K562 (cell line): ENCODE data around the gene SERPINH1. TPM values are rescaled to one million over a fixed set of nuclear protein-coding genes. Genes with fewer than 3 reads are reported as not detected.

Experiments
- ATAC-seq: fragments of 200-7000 bp; cut with Tn5 transposase; 3 replicates; pipeline ENCODE4 v1.9.1; 2020; ENCODE audit warnings: moderate library complexity
- BruUV-seq: library from RNA; stranded (reverse); fragments of 400-500 nt; replicated peaks from 2 replicates; lab custom pipeline; 2021; lab: Mats Ljungman, UMichigan
- CTCF ChIA-PET: fragments of 300-600 bp; formaldehyde crosslinking; extraction: SDS; loops from one replicate; lab custom pipeline; 2021; ENCODE audit warnings: low intra/inter-chr PET ratio; lab: Yijun Ruan, JAX
- POLR2A ChIA-PET: fragments of 300-600, 350-650 bp; sonication (Branson Sonifier 250); formaldehyde crosslinking; extraction: SDS; loops from one replicate; lab custom pipeline; 2021; ENCODE audit warnings: antibody characterized with exemption, inconsistent platforms; lab: Yijun Ruan, JAX
- DNase-seq, 4 experiments: peaks; one replicate each; pipeline versions ENCODE4 v3.0.0 to v3.0.0-alpha.2; 2011 to 2018; ENCODE audit warnings: low spot score in 3 of 4, mixed read lengths in 3 of 4; ENCODE audit errors: extremely low read depth in 1 of 4
- FAIRE-seq: peaks from 2 replicates; lab custom pipeline; 2011; peaks lifted over from hg19 to GRCh38; lab: Jason Lieb, UNC
- H2AFZ ChIP-seq: 2 replicates; pipeline ENCODE4 v1.6.0; 2011; ENCODE audit warnings: low read depth, low read length, control low read depth, inconsistent platforms
- H3K27ac ChIP-seq: fragments of 200-600 bp; 3 replicates; pipeline ENCODE4 v1.8.0; 2011; ENCODE audit warnings: low read depth, mild to moderate bottlenecking, control low read depth, inconsistent platforms, low read length, moderate library complexity, mixed read lengths; ENCODE audit errors: extremely low read depth
- H3K27me3 ChIP-seq, 2 experiments: fragments of 300-600 bp in 1 of 2; 2 replicates in 1 of 2; 3 replicates in 1 of 2; pipeline versions ENCODE4 v1.6.0 to v1.8.0; 2011; ENCODE audit warnings: inconsistent platforms in 2 of 2, low read length in 2 of 2, mild to moderate bottlenecking in 1 of 2, mixed read lengths in 1 of 2, moderate library complexity in 1 of 2; ENCODE audit not compliant: control insufficient read depth in 2 of 2, insufficient read depth in 2 of 2
- H3K36me3 ChIP-seq: fragments of 300-600 bp; 3 replicates; pipeline ENCODE4 v1.8.0; 2011; ENCODE audit warnings: mild to moderate bottlenecking, low read length, inconsistent platforms; ENCODE audit not compliant: control insufficient read depth, insufficient read depth
- H3K4me1 ChIP-seq, 2 experiments: fragments of 200-600 bp in 1 of 2; replicated peaks in 1 of 2; 2 replicates in 1 of 2; 3 replicates in 1 of 2; pipeline versions ENCODE4 v1.5.1 to v1.8.0; 2011; ENCODE audit warnings: inconsistent platforms in 2 of 2, low read length in 2 of 2, mild to moderate bottlenecking in 1 of 2, mixed read lengths in 1 of 2, moderate library complexity in 1 of 2; ENCODE audit not compliant: control insufficient read depth in 2 of 2, insufficient read depth in 2 of 2
- H3K4me2 ChIP-seq: 2 replicates; pipeline ENCODE4 v1.6.1; 2011; ENCODE audit warnings: low read length, control low read depth, inconsistent platforms, mixed read lengths; ENCODE audit not compliant: insufficient read depth
- H3K4me3 ChIP-seq: fragments of 200-600 bp; sonication (generic), shearing (Covaris generic); 2 replicates; pipeline ENCODE4 v1.5.1; 2016; ENCODE audit warnings: control low read depth, inconsistent platforms
- H3K79me2 ChIP-seq: fragments of 200-600 bp; 3 replicates; pipeline ENCODE4 v1.8.0; 2011; ENCODE audit warnings: low read length, inconsistent platforms; ENCODE audit not compliant: control insufficient read depth, insufficient read depth
- H3K9ac ChIP-seq, 2 experiments: 2 replicates each; pipeline versions ENCODE4 v1.6.0 to v1.6.1; 2011; ENCODE audit warnings: low read depth in 2 of 2, low read length in 2 of 2, control low read depth in 1 of 2, inconsistent platforms in 1 of 2, mild to moderate bottlenecking in 1 of 2, mixed read lengths in 1 of 2; ENCODE audit not compliant: insufficient read depth in 1 of 2
- H3K9me1 ChIP-seq: one replicate; pipeline ENCODE4 v1.6.0; 2011; ENCODE audit warnings: inconsistent platforms, mild to moderate bottlenecking, low read length, moderate library complexity; ENCODE audit not compliant: control insufficient read depth, insufficient read depth
- H3K9me3 ChIP-seq: replicated peaks from 2 replicates; pipeline ENCODE4 v1.5.1; 2011; ENCODE audit warnings: low read depth, low read length, inconsistent platforms; ENCODE audit not compliant: control insufficient read depth, insufficient read depth
- H4K20me1 ChIP-seq: replicated peaks from 2 replicates; pipeline ENCODE4 v1.6.1; 2011; ENCODE audit warnings: low read length, inconsistent platforms, mixed read lengths; ENCODE audit not compliant: control insufficient read depth, insufficient read depth
- ATF7 ChIP-seq: fragments of 450-650 bp; IDR thresholded peaks from 2 replicates; pipeline ENCODE4 v1.7.1; 2014; ENCODE audit warnings: mild to moderate bottlenecking, moderate library complexity
- BCOR ChIP-seq: fragments of 450-650 bp; IDR thresholded peaks from 2 replicates; pipeline ENCODE4 v1.6.1; 2016
- DACH1 ChIP-seq: fragments of 450-650 bp; IDR thresholded peaks from 2 replicates; pipeline ENCODE4 v1.6.1; 2018; ENCODE audit not compliant: partially characterized antibody
- DPF2 ChIP-seq: fragments of 450-650 bp; IDR thresholded peaks from 2 replicates; pipeline ENCODE4 v1.6.1; 2016
- ESRRA ChIP-seq: fragments of 450-650 bp; IDR thresholded peaks from 2 replicates; pipeline ENCODE4 v1.6.1; 2014; ENCODE audit warnings: low read depth, mild to moderate bottlenecking, moderate library complexity, borderline replicate concordance
- PTRF ChIP-seq: fragments of 450-650 bp; IDR thresholded peaks from 2 replicates; pipeline ENCODE4 v1.6.1; 2016; ENCODE audit warnings: mild to moderate bottlenecking, missing genetic modification characterization, missing compliant biosample characterization
- TCFL5 ChIP-seq: fragments of 250-450 bp; sonication (Bioruptor Pico); conservative IDR thresholded peaks from 2 replicates; pipeline ENCODE4 v1.6.1; 2021; ENCODE audit warnings: mild to moderate bottlenecking, moderate library complexity, matching md5 sums
- ZBTB9 ChIP-seq: fragments of 450-650 bp; formaldehyde crosslinking; IDR thresholded peaks from 2 replicates; pipeline ENCODE4 v1.4.0; 2020; ENCODE audit warnings: mild to moderate bottlenecking, moderate library complexity
- ZNF311 ChIP-seq: fragments of 250-450 bp; sonication (Bioruptor Pico); IDR thresholded peaks from 2 replicates; pipeline ENCODE4 v1.4.0; 2020; ENCODE audit warnings: mild to moderate bottlenecking, moderate library complexity
- ZNF407 ChIP-seq: fragments of 450-650 bp; IDR thresholded peaks from 2 replicates; pipeline ENCODE4 v1.6.1; 2016; ENCODE audit warnings: low read depth
- WGBS: fragments of 100-300 bp; shearing (Covaris generic); methylation state at CpG from one replicate; pipeline ENCODE4 v1.1.6; 2016; ENCODE audit warnings: low coverage, mixed read lengths; ENCODE audit not compliant: insufficient coverage; ENCODE audit errors: missing lambda C conversion rate; 5-methylcytosine and 5-hydroxymethylcytosine counted together
- in situ Hi-C: fragments of 300-500 bp; cut with MboI; formaldehyde crosslinking; loops from 4 replicates; pipeline ENCODE4 v1.15.0; 2018; ENCODE audit warnings: inconsistent platforms, mixed read lengths
- intact Hi-C: fragments of 100-400 bp; cut with micrococcal nuclease; formaldehyde crosslinking; loops from 2 replicates; pipeline ENCODE4 v1.14.2; 2022
- polyA plus RNA-seq, 8 experiments: library from polyadenylated mRNA; depleted of rRNA in 4 of 8; stranded (reverse) in 5 of 8; unstranded in 3 of 8; fragments of >200 nt; fragmentation: Nextera tagmentation in 2 of 8; fragmentation: Illumina TruSeq in 1 of 8; extraction: Ambion mirVana in 2 of 8; extraction: Trizol in 1 of 8; gene quantifications; 2 replicates each; pipeline versions ENCODE4 v1.2.1 to v1.2.3, GENCODE V29; 2011 to 2014; ENCODE audit warnings: inconsistent platforms in 1 of 8, missing spikeins in 1 of 8
- total RNA-seq, 7 experiments: library from RNA; depleted of rRNA in 6 of 7; stranded (reverse); fragments of >200 nt in 6 of 7; fragmentation: Illumina TruSeq in 2 of 7; extraction: Trizol in 2 of 7; gene quantifications; 2 replicates each; pipeline versions ENCODE4 v1.2.1 to v1.2.3, GENCODE V29; 2011 to 2021; ENCODE audit warnings: low replicate concordance in 1 of 7

Gene SERPINH1
- total and polyA plus RNA-seq, 9 of the 15 experiments (the other 6 are each of a cell fraction or from before 2014, with no cell fraction given), result 2.8 to 106 (median 67.9) TPM

- Histone ChIP-seq H3K4me3 (no peak overlapping the region), H4K20me1 (no peaks in the 10 kb centered on the region), H2AFZ (peak overlapping the region; percentile 85), H3K4me2 (peak overlapping the region; percentile 53), H3K36me3 (no peaks in the 10 kb centered on the region), H3K79me2 (no peaks in the 10 kb centered on the region), H3K9me1 (no peaks in the 10 kb centered on the region), H3K9ac (peak overlapping the region; percentile 7 to 84; a peak in 2 of 4 replicates), H3K4me1 (peaks cover 23 to 24% of the 10 kb centered on the region in 2 experiments; a peak in 4 of 5 replicates), H3K9me3 (no peaks in the 10 kb centered on the region), H3K27ac (no peak overlapping the region), H3K27me3 (no peaks in the 10 kb centered on the region)
- ChIA-PET CTCF (no interaction called here), POLR2A (interaction anchor here (1.0 to 1.9 kb wide), 2 partner anchors 10 to 154 kb away, joined by 3 to 8 read pairs; no protein-coding TSS in a partner anchor)
- no TSS peak for BruUV-seq
- in situ Hi-C loops (no loop called here), intact Hi-C loops (no loop called here)
- ATAC-seq (peak; percentile 70), DNase-seq (peak; percentile 66 to 70 (median 68)), FAIRE-seq (peak; percentile 48)
- 42% methylated on average over 6 of the region's 6 CpGs for WGBS
- TF ChIP-seq DPF2 (peak; percentile 23; the same call in 1 of the 2 replicates), ATF7 (peak; percentile 24; the same call in 1 of the 2 replicates), TCFL5 (CRISPR knock-in tag) (no peak), ZBTB9 (CRISPR knock-in tag) (no peak), BCOR (peak; percentile 99), DACH1 (peak; percentile 11), ZNF407 (no peak), ZNF311 (CRISPR knock-in tag) (no peak), PTRF (tag) (no peak), ESRRA (peak; percentile 98)
Measured at GRCh38 chr11:75543806-75544205, 18.2 kb upstream of the SERPINH1 start.
